Measurements from ENCODE around the gene WDR76.

- TF ChIP-seq POLR2A (IDR thresholded peaks at IDR 0.05): no peak
- TF ChIP-seq, protein P1, sequence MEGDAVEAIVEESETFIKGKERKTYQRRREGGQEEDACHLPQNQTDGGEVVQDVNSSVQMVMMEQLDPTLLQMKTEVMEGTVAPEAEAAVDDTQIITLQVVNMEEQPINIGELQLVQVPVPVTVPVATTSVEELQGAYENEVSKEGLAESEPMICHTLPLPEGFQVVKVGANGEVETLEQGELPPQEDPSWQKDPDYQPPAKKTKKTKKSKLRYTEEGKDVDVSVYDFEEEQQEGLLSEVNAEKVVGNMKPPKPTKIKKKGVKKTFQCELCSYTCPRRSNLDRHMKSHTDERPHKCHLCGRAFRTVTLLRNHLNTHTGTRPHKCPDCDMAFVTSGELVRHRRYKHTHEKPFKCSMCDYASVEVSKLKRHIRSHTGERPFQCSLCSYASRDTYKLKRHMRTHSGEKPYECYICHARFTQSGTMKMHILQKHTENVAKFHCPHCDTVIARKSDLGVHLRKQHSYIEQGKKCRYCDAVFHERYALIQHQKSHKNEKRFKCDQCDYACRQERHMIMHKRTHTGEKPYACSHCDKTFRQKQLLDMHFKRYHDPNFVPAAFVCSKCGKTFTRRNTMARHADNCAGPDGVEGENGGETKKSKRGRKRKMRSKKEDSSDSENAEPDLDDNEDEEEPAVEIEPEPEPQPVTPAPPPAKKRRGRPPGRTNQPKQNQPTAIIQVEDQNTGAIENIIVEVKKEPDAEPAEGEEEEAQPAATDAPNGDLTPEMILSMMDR (IDR thresholded peaks at IDR 0.05): no peak
Observed at GRCh38 chr15:43915631-43916325, 89.0 kb downstream of the WDR76 start.
